Heart left ventricle (tissue), 16 donors: ENCODE measurements around the gene PMF1. TPM values are rescaled to one million over a fixed set of nuclear protein-coding genes. Genes with fewer than 3 reads are reported as not detected.

Source experiments
- ATAC-seq, 4 donors: fragments of 200-7000 bp; cut with Tn5 transposase; one replicate each; pipeline ENCODE4 v1.9.1; 2020 to 2022; ENCODE audit warnings: moderate library complexity in 4 of 4, mild to moderate bottlenecking in 3 of 4, moderate number of reproducible peaks in 1 of 4
- DNase-seq, 5 donors: peaks; one replicate each; pipeline ENCODE4 v3.0.0-alpha.2; 2020
- H3K27ac ChIP-seq, 12 donors: fragments of 200-600 bp; sonication (generic) in 4 of 12; one replicate each; pipeline versions ENCODE4 v1.5.0 to v1.8.0; 2016 to 2022; ENCODE audit warnings: mild to moderate bottlenecking in 2 of 12
- H3K27me3 ChIP-seq, 9 donors: fragments of 200-600 bp; sonication (generic) in 2 of 9; one replicate each; pipeline versions ENCODE4 v1.5.1 to v1.8.0; 2016 to 2022; ENCODE audit warnings: mild to moderate bottlenecking in 3 of 9
- H3K36me3 ChIP-seq, 9 donors: fragments of 200-600 bp; sonication (generic) in 2 of 9; one replicate each; pipeline versions ENCODE4 v1.5.0 to v1.8.0; 2018 to 2022; ENCODE audit warnings: mild to moderate bottlenecking in 2 of 9
- H3K4me1 ChIP-seq, 12 donors: fragments of 200-600 bp; sonication (generic) in 4 of 12; one replicate each; pipeline versions ENCODE4 v1.5.0 to v1.8.0; 2016 to 2022; ENCODE audit warnings: mild to moderate bottlenecking in 3 of 12
- H3K4me3 ChIP-seq, 12 donors: fragments of 200-600 bp; sonication (generic) in 4 of 12; one replicate each; pipeline versions ENCODE4 v1.5.0 to v1.8.0; 2017 to 2022; ENCODE audit warnings: mild to moderate bottlenecking in 9 of 12, moderate library complexity in 4 of 12
- H3K9me3 ChIP-seq, 12 donors: fragments of 200-600 bp; sonication (generic) in 4 of 12; one replicate each; pipeline versions ENCODE4 v1.5.0 to v1.8.0; 2016 to 2022; ENCODE audit warnings: mild to moderate bottlenecking in 1 of 12
- CTCF ChIP-seq, 12 donors: fragments of 200-600 bp; sonication (generic) in 4 of 12; IDR thresholded peaks; one replicate each; pipeline versions ENCODE4 v1.5.0 to v1.8.0; 2018 to 2022; ENCODE audit warnings: antibody characterized with exemption in 12 of 12, mild to moderate bottlenecking in 5 of 12
- POLR2A ChIP-seq, 2 donors: fragments of 450-650 bp; IDR thresholded peaks; one replicate each; pipeline ENCODE4 v1.6.1; 2017; ENCODE audit warnings: antibody characterized with exemption in 2 of 2, mild to moderate bottlenecking in 2 of 2, moderate library complexity in 2 of 2
- WGBS, 4 donors: extraction: QIAGEN DNeasy Blood & Tissue Kit in 2 of 4; methylation state at CpG; one replicate each; pipeline versions ENCODE4 v1.1.5 to v1.1.7; 2013 to 2018; 5-methylcytosine and 5-hydroxymethylcytosine counted together
- intact Hi-C, 10 donors: fragments of 100-400 bp; cut with DNase I; formaldehyde crosslinking; loops; one replicate each; pipeline versions ENCODE4 v1.11.1 to v1.14.2; 2022
- polyA plus RNA-seq, 2 donors: library from polyadenylated mRNA; stranded (reverse); fragments of 200-250 nt; gene quantifications; one replicate each; pipeline ENCODE4 v1.2.3, GENCODE V29; 2013
- total RNA-seq, 9 donors: library from RNA; depleted of rRNA in 2 of 9; stranded (reverse); fragments of >200 nt in 2 of 9; fragmentation: NEBNext Ultra II Directional in 3 of 9; extraction: Animal tissue kit (Norgen Biotek cat#: 25700) in 3 of 9; gene quantifications; one replicate each; pipeline versions ENCODE4 v1.1.0 to v1.2.4, GENCODE V29; 2016 to 2023
- donor health status: ischemic (EF 13 %, LVEDD 7.1; RV severe dilation, severe dysfunction).
- donor health status: healthy with polysubstance abuse.
- donor health status: DM: no; HTN: yes; CAD: no.
- donor health status: DM: no; HTN: no; CAD: no.
- donor health status: ischemic (EF 25% LVEDD 6.9; RV normal size, moderate dysfunction).
- donor health status: ischemic (EF 25% LVEDD 5.7; RV mildly dilated, moderate dysfunction).
- donor health status: healthy.
- donor health status: DM: yes; HTN: yes; CAD: no.
- donor health status: ischemic (EF 35%, LVEDD 5.7; RV mildly dilated, moderate dysfunction).
- donor health status: nonischemic (EF 11% LVEDD 7.7; RV severe dilation, severe dysfunction).
- donor health status: DM: yes; HTN: yes; CAD: no.
- donor health status: PGD.
- donor health status: ischemic (EF 29% LVEDD 5.4; RV normal size, mild dysfunction).
- donor health status: nonischemic (EF 23%, LVEDD 6.1; RV moderate dilation, normal function).

PMF1 gene
- total and polyA plus RNA-seq, 11 donors: 57.8 to 122 (median 68.2) TPM

- Histone ChIP-seq H3K27ac (no peak overlapping the region), H3K36me3 (peaks cover 0 to 70% (median 38%) of the 10 kb centered on the region in 9 donors), H3K27me3 (no peaks in the 10 kb centered on the region), H3K4me3 (no peak overlapping the region), H3K9me3 (no peaks in the 10 kb centered on the region), H3K4me1 (peaks cover 0 to 66% (median 33%) of the 10 kb centered on the region in 12 donors)
- no peak for TF ChIP-seq POLR2A (IDR thresholded peaks at IDR 0.05)
- no peak for TF ChIP-seq CTCF (IDR thresholded peaks at IDR 0.05)
- ATAC-seq (no peak), DNase-seq (no peak)
- 90 to 94% (median 93%) methylated on average over 8 of the region's 8 CpGs for WGBS, 4 donors
- intact Hi-C loops: no loop called here
Measured at GRCh38 chr1:156200044-156200443, 12.8 kb upstream of the PMF1 start.

GRCh38 chr1:156203331-156203730 is 9.5 kb upstream of the PMF1 start:
- Histone ChIP-seq H3K9me3 (no peaks in the 10 kb centered on the region), H3K27me3 (no peaks in the 10 kb centered on the region), H3K4me3 (no peak overlapping the region), H3K27ac (peak overlapping the region in 6 of 12 donors; percentile 25 to 69 (median 46)), H3K36me3 (peaks cover 0 to 76% (median 53%) of the 10 kb centered on the region in 9 donors), H3K4me1 (peaks cover 0 to 39% (median 16%) of the 10 kb centered on the region in 12 donors)
- DNase-seq (no peak), ATAC-seq (peak in 3 of 4 donors; percentile 76 to 83 (median 81))
- TF ChIP-seq CTCF (IDR thresholded peaks at IDR 0.05) (no peak), POLR2A (IDR thresholded peaks at IDR 0.05) (no peak)
- intact Hi-C loops: no loop called here

GRCh38 chr1:156204686-156205085 is 8.1 kb upstream of the PMF1 start:
- peaks cover 0 to 87% (median 66%) of the 10 kb centered on the region in 9 donors for H3K36me3 ChIP-seq

GRCh38 chr1:156211243-156211642 is 1.6 kb upstream of the PMF1 start:
- 95 to 100% (median 96%) methylated on average over 3 of the region's 3 CpGs for WGBS, 4 donors
- H3K9me3 ChIP-seq: no peaks in the 10 kb centered on the region
- peaks cover 0 to 27% (median 15%) of the 10 kb centered on the region in 12 donors for H3K4me1 ChIP-seq
- H3K4me3 ChIP-seq: no peak overlapping the region
- DNase-seq (no peak), ATAC-seq (no peak)
- H3K27ac ChIP-seq: no peak overlapping the region
- no peaks in the 10 kb centered on the region for H3K27me3 ChIP-seq
- TF ChIP-seq POLR2A (IDR thresholded peaks at IDR 0.05) (no peak), CTCF (IDR thresholded peaks at IDR 0.05) (no peak)
- peaks cover 0 to 70% (median 56%) of the 10 kb centered on the region in 9 donors for H3K36me3 ChIP-seq
- intact Hi-C loops: loop anchor here in 4 of 10 donors (5.0 kb wide), 3 partner anchors 49 to 64 kb away; no protein-coding TSS in a partner anchor

More at GRCh38 chr1:156204686-156205085, 8.1 kb upstream of the PMF1 start:
- DNase-seq: no peak
- ATAC-seq: no peak
- no peaks in the 10 kb centered on the region for H3K27me3 ChIP-seq
- no peaks in the 10 kb centered on the region for H3K9me3 ChIP-seq
- 94 to 99% (median 95%) methylated on average over 3 of the region's 3 CpGs for whole genome bisulfite sequencing, 4 donors
- peaks cover 0 to 32% (median 16%) of the 10 kb centered on the region in 12 donors for H3K4me1 ChIP-seq
- H3K4me3 ChIP-seq: no peak overlapping the region
- intact Hi-C loops: no loop called here
- H3K27ac ChIP-seq: peak overlapping the region in 1 of 12 donors; percentile 39
- TF ChIP-seq POLR2A (IDR thresholded peaks at IDR 0.05) (no peak), CTCF (IDR thresholded peaks at IDR 0.05) (no peak)
